Left lung (tissue), 10 donors: ENCODE data around the gene SSRP1. TPM values are rescaled to one million over a fixed set of nuclear protein-coding genes. Genes with fewer than 3 reads are reported as not detected.
"Not testable (repeated sequence)": the region's sequence is repeated elsewhere in the genome, so short reads cannot be mapped to it uniquely, and the experiment has no call there.

ENCODE experiments used
- ATAC-seq: fragments of 200-7000 bp; cut with Tn5 transposase; one replicate; pipeline ENCODE4 v1.9.1; 2020; ENCODE audit warnings: moderate library complexity
- DNase-seq, 4 donors: peaks; one replicate each; pipeline ENCODE4 v3.0.0-alpha.2; 2013 to 2020
- H3K27ac ChIP-seq, 2 donors: fragments of 200-600 bp; sonication (generic) in 1 of 2; one replicate each; pipeline versions ENCODE4 v1.5.0 to v1.8.0; 2020 to 2021
- H3K27me3 ChIP-seq, 2 donors: fragments of 200-600 bp; sonication (generic) in 1 of 2; one replicate each; pipeline versions ENCODE4 v1.5.0 to v1.8.0; 2020 to 2021
- H3K36me3 ChIP-seq, 2 donors: fragments of 200-600 bp; sonication (generic) in 1 of 2; one replicate each; pipeline versions ENCODE4 v1.5.0 to v1.8.0; 2020 to 2021
- H3K4me1 ChIP-seq, 2 donors: fragments of 200-600 bp; one replicate each; pipeline ENCODE4 v1.8.0; 2021
- H3K4me3 ChIP-seq, 2 donors: fragments of 200-600 bp; sonication (generic) in 1 of 2; one replicate each; pipeline versions ENCODE4 v1.5.0 to v1.8.0; 2020 to 2021; ENCODE audit warnings: mild to moderate bottlenecking in 1 of 2
- H3K9me3 ChIP-seq, 2 donors: fragments of 200-600 bp; sonication (generic) in 1 of 2; one replicate each; pipeline versions ENCODE4 v1.5.0 to v1.8.0; 2020 to 2021
- CTCF ChIP-seq, 2 donors: fragments of 200-600 bp; sonication (generic) in 1 of 2; IDR thresholded peaks; one replicate each; pipeline versions ENCODE4 v1.5.0 to v1.8.0; 2021; ENCODE audit warnings: antibody characterized with exemption in 2 of 2
- intact Hi-C, 2 donors: fragments of 100-400 bp; cut with DNase I; formaldehyde crosslinking; loops; one replicate each; pipeline versions ENCODE4 v1.11.2 to v1.14.2; 2022
- polyA plus RNA-seq, 6 donors: library from polyadenylated mRNA; unstranded; fragments of 120-200 nt; gene quantifications; one replicate each; pipeline ENCODE4 v1.2.1, GENCODE V29; 2013; ENCODE audit not compliant: insufficient read length in 6 of 6
- total RNA-seq, 2 donors: library from RNA; stranded (reverse); fragmentation: NEBNext Ultra II Directional; extraction: Animal tissue kit (Norgen Biotek cat#: 25700); gene quantifications; one replicate each; pipeline ENCODE4 v1.2.1, GENCODE V29; 2021
- donor health status: DM: no; HTN: yes; CAD: no.
- donor health status: DM: no; HTN: no; CAD: no.

The SSRP1 gene
- total and polyA plus RNA-seq, 8 donors, result 57.3 to 208 (median 179) TPM

GRCh38 chr11:57287884-57288283 is 47.8 kb downstream of the SSRP1 start:
- Histone ChIP-seq H3K36me3 (no peaks in the 10 kb centered on the region), H3K27me3 (no peaks in the 10 kb centered on the region), H3K4me3 (no peak overlapping the region), H3K9me3 (no peaks in the 10 kb centered on the region), H3K4me1 (peaks cover 0 to under 1% of the 10 kb centered on the region in 2 donors), H3K27ac (no peak overlapping the region)
- ATAC-seq (no peak), DNase-seq (no peak)
- intact Hi-C loops, result no loop called here
- no peak for TF ChIP-seq CTCF (IDR thresholded peaks at IDR 0.05)

- H3K9me3 ChIP-seq, result no peaks in the 10 kb centered on the region
- ATAC-seq (peak; percentile 48), DNase-seq (no peak)
- TF ChIP-seq CTCF (IDR thresholded peaks at IDR 0.05), result no peak
- no peak overlapping the region for H3K27ac ChIP-seq
- no peaks in the 10 kb centered on the region for H3K36me3 ChIP-seq
- no peak overlapping the region for H3K4me3 ChIP-seq
- peaks cover 5 to 7% of the 10 kb centered on the region in 2 donors for H3K4me1 ChIP-seq
- intact Hi-C loops, result no loop called here
- no peaks in the 10 kb centered on the region for H3K27me3 ChIP-seq
These were observed 52.3 kb downstream of the SSRP1 start for GRCh38 chr11:57283231-57283990.

- H3K4me3 ChIP-seq, H3K9me3 ChIP-seq, ATAC-seq, DNase-seq, H3K27ac ChIP-seq, H3K36me3 ChIP-seq, H3K27me3 ChIP-seq, intact Hi-C loops: not testable (repeated sequence)
- H3K4me1 ChIP-seq, result peaks cover 21 to 22% of the 10 kb centered on the region in 2 donors
These were observed 54.1 kb downstream of the SSRP1 start for GRCh38 chr11:57281546-57281945.

GRCh38 chr11:57279116-57279515 is 56.6 kb downstream of the SSRP1 start:
- H3K27ac ChIP-seq, result peak overlapping the region in 1 of 2 donors; percentile 77
- H3K4me1 ChIP-seq, result peaks cover 21 to 22% of the 10 kb centered on the region in 2 donors
- DNase-seq (no peak), ATAC-seq (no peak)
- H3K9me3 ChIP-seq, result no peaks in the 10 kb centered on the region
- no peaks in the 10 kb centered on the region for H3K27me3 ChIP-seq
- H3K4me3 ChIP-seq, result no peak overlapping the region
- no peaks in the 10 kb centered on the region for H3K36me3 ChIP-seq
- no peak for TF ChIP-seq CTCF (IDR thresholded peaks at IDR 0.05)
- intact Hi-C loops, result no loop called here

GRCh38 chr11:57278721-57279095 is 57.0 kb downstream of the SSRP1 start:
- intact Hi-C loops, result no loop called here
- H3K4me3 ChIP-seq, result no peak overlapping the region
- no peaks in the 10 kb centered on the region for H3K27me3 ChIP-seq
- H3K27ac ChIP-seq, result peak overlapping the region in 1 of 2 donors; percentile 77
- ATAC-seq (no peak), DNase-seq (no peak)
- peaks cover 21 to 22% of the 10 kb centered on the region in 2 donors for H3K4me1 ChIP-seq
- H3K9me3 ChIP-seq, result no peaks in the 10 kb centered on the region
- no peaks in the 10 kb centered on the region for H3K36me3 ChIP-seq
- TF ChIP-seq CTCF (IDR thresholded peaks at IDR 0.05), result no peak
